ENCODE measurements around the gene SEC24C.

SEC24C gene

GRCh38 chr10:73761781-73762180 is 17.6 kb downstream of the SEC24C start:
- H3K4me3 ChIP-seq (replicated peaks in 1 of 2; ENCODE audit: low read depth in 2 of 2, low read length in 2 of 2) = no peak overlapping the region
- TF ChIP-seq CTCF (IDR thresholded peaks at IDR 0.05; ENCODE audit: low read depth, low read length) = no peak
- no peak for DNase-seq (ENCODE audit: low read depth in 2 of 2)

- TF ChIP-seq CTCF (IDR thresholded peaks at IDR 0.05; ENCODE audit: low read depth, low read length) = no peak
- H3K4me3 ChIP-seq (replicated peaks in 1 of 2; ENCODE audit: low read depth in 2 of 2, low read length in 2 of 2) = no peak overlapping the region
- DNase-seq (ENCODE audit: low read depth in 2 of 2) = peak in 1 of 2 donors; percentile 53
These were observed 18.7 kb downstream of the SEC24C start for GRCh38 chr10:73762915-73763314.

DNA sequence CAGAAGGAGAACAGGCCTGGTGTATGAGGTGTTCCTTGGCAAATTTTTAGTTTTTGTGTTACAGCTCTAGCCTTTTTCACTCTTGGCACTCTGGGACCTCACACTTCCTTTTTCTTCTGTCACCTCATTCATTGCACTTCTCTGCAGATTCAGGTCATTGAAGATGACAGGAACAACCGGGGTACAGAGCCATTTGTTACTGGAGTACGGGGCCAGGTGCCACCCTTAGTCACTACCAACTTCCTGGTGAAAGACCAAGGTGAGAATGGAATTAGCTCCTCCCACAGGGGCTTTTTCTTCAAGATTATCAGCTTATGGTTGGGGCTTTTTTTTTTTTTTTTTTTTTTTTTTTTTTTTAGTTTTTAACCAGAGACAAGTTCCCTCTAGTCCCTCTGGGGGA is 19.2 kb downstream of the SEC24C start:
- no peak for DNase-seq (ENCODE audit: low read depth in 2 of 2)
- TF ChIP-seq CTCF (IDR thresholded peaks at IDR 0.05; ENCODE audit: low read depth, low read length) = no peak
- no peak overlapping the region for H3K4me3 ChIP-seq (replicated peaks in 1 of 2; ENCODE audit: low read depth in 2 of 2, low read length in 2 of 2)

DNA sequence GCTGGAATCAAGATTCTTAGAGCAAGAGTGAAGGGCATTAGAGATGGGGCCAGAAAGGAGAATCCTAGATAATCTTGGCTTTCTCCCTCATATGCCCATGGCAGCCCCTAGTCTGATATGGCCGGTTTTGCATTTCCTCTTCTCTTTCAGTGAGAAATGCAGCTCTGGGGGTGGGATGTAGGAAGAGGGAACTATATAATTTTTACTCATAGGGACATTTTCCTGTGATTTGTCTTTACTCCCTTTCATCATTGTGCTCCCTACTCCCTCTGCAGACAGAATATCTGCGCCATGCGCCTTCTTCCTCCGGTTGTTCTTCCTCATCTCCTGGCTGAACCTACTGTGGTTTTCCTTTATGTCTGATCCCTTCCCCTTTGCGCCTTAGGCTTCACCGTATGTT is 20.9 kb downstream of the SEC24C start:
- no peak for DNase-seq (ENCODE audit: low read depth in 2 of 2)
- no peak overlapping the region for H3K4me3 ChIP-seq (replicated peaks in 1 of 2; ENCODE audit: low read depth in 2 of 2, low read length in 2 of 2)
- TF ChIP-seq CTCF (IDR thresholded peaks at IDR 0.05; ENCODE audit: low read depth, low read length) = no peak

DNA sequence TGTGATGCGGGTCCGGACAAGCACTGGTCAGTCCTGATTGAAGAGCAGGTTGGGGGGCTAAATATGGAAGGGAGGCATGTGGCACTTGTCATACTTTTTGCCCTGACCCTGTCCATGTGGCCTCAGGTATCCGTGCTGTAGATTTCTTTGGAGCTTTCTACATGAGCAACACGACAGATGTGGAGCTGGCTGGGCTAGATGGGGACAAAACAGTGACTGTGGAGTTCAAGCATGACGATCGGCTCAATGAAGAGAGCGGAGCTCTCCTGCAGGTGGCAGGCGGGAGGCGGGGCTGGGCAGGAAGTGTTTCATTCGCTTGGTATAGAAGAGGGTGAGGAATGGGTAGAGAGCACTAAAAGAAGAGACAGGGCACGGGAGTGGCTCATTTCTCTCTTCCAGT is 24.7 kb downstream of the SEC24C start:
- TF ChIP-seq CTCF (IDR thresholded peaks at IDR 0.05; ENCODE audit: low read depth, low read length) = no peak
- H3K4me3 ChIP-seq (replicated peaks in 1 of 2; ENCODE audit: low read depth in 2 of 2, low read length in 2 of 2) = no peak overlapping the region
- no peak for DNase-seq (ENCODE audit: low read depth in 2 of 2)

DNA sequence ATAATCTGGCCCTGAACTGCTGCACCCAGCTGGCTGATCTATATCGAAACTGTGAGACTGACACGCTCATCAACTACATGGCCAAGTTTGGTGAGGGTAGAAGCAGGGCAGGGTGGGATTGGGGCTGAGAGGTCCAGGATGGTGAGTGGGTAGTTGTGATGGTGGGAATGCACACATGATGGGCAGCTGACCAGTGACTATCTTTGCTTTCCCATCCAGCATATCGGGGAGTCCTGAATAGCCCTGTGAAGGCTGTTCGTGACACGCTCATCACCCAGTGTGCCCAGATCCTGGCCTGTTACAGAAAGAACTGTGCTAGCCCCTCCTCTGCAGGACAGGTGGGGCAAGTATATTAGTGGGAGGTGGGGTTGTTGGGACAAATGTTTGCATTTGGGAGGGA is 25.2 kb downstream of the SEC24C start:
- no peak overlapping the region for H3K4me3 ChIP-seq (replicated peaks in 1 of 2; ENCODE audit: low read depth in 2 of 2, low read length in 2 of 2)
- no peak for TF ChIP-seq CTCF (IDR thresholded peaks at IDR 0.05; ENCODE audit: low read depth, low read length)
- no peak for DNase-seq (ENCODE audit: low read depth in 2 of 2)

DNA sequence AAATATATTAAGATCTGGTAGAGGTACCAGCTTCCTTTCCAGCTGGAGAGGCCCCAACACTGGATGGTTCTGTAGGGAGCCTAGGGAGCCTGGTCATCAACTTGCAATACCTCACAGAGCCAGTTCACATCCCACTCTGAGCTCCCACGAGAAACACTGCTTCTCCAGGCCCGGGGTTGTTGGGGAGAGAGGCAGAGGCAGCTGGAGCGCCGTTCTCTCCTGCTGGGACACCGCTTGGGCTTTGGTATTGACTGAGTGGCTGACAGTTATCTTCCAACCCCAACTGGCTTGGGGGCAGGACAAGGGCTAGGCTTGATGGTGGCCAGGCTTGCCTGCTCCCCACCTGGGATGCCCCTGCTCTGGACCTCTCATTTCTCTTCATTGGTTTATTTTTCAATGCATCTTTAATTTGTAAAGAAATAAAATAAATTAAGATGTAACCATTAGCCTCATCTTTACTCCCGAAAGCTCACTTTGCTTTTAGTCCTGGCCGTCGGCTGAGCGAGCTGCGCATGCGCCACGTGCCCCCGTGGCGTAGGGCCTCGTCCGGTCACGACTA is 27.6 kb downstream of the SEC24C start:
- peak overlapping the region; percentile 62 for H3K4me3 ChIP-seq (replicated peaks in 1 of 2; ENCODE audit: low read depth in 2 of 2, low read length in 2 of 2)
- peak; percentile 28 to 88 for DNase-seq (ENCODE audit: low read depth in 2 of 2)
- no peak for TF ChIP-seq CTCF (IDR thresholded peaks at IDR 0.05; ENCODE audit: low read depth, low read length)
